Measurements from ENCODE around the gene NFIB. TPM values are rescaled to one million over a fixed set of nuclear protein-coding genes. Genes with fewer than 3 reads are reported as not detected.

NFIB gene
- total RNA-seq, 1 donor from 2014 or later: 2.4 TPM

DNA sequence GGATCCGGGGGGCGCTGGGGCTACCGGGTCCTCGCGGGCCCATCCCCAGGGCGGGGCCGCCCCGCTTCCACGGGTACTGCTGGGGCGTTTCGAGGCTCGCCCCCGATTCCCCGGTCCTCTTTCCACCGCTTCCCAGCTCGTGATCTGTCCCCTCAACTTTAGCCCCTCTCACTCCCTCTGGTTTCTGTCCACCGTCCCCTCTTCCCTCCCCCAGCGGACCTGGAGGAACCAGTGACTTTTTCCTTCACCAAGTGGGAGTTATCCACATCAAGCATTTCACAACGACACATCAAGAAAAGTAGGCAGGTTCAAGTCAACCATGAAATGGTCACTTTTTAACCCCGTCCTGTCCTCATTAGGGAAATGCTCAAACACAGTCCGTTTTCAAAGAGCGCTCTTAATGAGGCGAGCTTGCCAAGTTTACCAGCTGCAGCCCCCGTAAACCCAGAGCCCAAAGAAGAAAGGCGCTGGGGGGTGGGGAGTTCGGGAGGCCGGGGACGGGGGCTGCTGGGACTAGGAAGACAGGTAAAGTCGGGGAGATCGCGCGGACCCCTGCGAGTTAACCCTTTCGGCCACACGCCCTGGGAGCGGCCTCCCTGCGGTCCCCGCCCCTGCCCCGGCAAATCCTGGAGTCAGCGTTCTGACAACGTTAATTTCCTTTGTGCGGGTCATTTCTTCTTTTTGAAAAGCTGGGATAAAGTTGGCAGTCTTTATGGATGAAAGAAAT is 2.1 kb upstream of the NFIB start:
- H3K4me3 ChIP-seq (ENCODE audit: low read depth, low read length): peak overlapping the region; percentile 72
- no peak for DNase-seq (ENCODE audit: low read depth)

DNA sequence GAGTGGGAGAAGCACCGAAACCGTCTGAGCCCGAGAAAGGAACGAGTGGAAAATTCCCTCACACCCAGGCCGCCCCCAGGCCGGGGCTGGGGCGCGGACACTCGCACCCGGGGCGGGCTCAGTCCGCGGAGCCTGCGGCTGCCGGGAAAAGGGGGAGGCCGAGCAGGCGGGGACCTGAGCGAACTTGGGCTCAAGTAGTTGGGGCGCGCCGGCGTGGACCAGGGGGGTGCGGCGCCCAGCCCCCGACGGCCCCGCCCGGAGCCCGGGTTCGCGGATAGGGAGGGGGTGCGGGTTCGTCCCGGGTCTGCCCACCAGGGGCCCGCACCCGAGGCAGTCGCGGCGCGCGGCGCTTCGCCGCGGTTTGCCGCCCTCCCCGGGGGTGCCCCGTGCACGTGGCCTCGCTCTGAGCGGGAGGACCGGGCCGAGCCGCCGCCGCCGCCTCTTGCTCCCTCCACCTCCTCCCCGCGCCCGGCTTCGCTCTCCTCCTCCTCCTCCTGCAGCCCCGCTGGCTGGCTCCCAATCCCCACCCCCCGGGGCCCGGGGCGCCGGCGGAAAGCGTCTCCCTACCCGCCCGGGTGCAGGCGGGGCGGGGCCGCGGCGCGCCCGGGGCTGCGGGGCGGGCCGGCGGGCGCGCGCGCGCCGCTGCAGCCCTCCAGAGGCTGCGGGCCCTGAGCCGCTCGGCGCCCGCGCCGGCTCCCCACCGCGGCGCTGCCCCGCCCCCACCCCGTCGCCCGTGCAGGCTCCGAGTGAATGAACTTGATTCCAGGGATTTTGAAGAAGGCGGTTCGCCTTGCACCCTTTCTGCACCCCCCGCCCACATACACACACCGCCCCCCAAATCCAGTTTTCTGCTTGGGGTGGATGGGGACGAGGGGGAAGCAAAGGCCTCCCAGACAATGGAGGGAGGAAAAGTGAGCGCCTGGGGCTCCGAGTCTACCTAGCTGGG is 1.3 kb upstream of the NFIB start:
- TF ChIP-seq, protein P1, sequence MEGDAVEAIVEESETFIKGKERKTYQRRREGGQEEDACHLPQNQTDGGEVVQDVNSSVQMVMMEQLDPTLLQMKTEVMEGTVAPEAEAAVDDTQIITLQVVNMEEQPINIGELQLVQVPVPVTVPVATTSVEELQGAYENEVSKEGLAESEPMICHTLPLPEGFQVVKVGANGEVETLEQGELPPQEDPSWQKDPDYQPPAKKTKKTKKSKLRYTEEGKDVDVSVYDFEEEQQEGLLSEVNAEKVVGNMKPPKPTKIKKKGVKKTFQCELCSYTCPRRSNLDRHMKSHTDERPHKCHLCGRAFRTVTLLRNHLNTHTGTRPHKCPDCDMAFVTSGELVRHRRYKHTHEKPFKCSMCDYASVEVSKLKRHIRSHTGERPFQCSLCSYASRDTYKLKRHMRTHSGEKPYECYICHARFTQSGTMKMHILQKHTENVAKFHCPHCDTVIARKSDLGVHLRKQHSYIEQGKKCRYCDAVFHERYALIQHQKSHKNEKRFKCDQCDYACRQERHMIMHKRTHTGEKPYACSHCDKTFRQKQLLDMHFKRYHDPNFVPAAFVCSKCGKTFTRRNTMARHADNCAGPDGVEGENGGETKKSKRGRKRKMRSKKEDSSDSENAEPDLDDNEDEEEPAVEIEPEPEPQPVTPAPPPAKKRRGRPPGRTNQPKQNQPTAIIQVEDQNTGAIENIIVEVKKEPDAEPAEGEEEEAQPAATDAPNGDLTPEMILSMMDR (conservative IDR thresholded peaks at IDR 0.05; ENCODE audit: low read depth, low read length): no peak
- peak overlapping the region; percentile 72 for H3K4me3 ChIP-seq (ENCODE audit: low read depth, low read length)
- no peak for DNase-seq (ENCODE audit: low read depth)

More for the DNA sequence above, 2.1 kb upstream of the NFIB start:
- TF ChIP-seq, protein P1 (conservative IDR thresholded peaks at IDR 0.05; ENCODE audit: low read depth, low read length): no peak

DNA sequence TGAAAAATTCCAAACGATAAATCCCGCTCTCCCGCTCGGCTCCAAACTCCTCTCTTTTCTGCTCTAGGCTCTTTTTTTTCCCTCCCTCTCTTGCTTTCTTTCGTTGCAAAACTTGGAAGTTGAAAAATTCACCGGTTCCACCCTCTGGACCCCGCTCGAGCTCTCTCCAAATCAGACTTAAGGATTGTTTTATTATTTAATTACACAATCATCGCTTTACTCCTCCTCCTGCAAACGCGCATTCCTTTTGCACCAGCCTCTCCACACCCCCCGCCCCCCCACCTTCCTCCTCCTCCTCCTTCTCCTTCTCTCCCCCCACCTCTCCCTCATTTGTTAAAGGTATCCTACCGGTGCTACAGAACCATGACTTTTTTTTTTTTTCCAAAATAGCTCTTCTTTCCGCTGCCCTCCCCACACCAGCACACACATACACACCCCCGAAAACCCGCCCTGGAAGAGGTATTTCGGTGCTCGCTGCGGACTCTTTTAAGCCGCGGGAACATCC is 535 bp upstream of the NFIB start:
- TF ChIP-seq, protein P1 (conservative IDR thresholded peaks at IDR 0.05; ENCODE audit: low read depth, low read length): no peak
- no peak for DNase-seq (ENCODE audit: low read depth)
- H3K4me3 ChIP-seq (ENCODE audit: low read depth, low read length): peak overlapping the region; percentile 72

DNA sequence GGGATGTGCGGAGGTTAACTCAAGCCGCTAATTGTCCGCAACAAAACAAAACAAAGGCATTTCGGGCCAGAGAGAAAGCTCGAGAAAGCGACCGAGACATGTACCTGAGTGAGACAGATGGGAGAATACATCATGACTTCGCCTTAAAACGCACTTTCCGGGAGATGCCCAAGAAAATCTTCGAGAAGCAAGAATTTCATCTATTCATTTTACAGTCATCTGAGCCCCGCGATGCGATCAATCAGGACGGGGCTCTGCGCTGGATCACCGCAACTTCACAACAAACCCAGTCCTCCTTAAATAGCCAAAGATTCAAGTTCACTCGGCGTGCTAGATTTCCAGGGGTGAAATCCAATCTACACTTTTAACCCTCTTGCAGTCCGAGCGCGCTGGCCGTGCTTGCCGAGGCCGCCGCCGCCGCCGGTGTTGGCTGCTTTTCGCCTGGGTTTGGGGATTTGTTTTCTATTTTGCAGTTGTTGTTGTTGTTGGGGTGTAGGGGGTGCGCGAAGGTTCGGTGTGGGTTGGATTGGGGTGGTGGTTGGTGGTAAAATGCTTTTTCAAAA is 482 bp downstream of the NFIB start:
- TF ChIP-seq, protein P1 (conservative IDR thresholded peaks at IDR 0.05; ENCODE audit: low read depth, low read length): no peak
- no peak for DNase-seq (ENCODE audit: low read depth)
- peak overlapping the region; percentile 72 for H3K4me3 ChIP-seq (ENCODE audit: low read depth, low read length)

- TF ChIP-seq, protein P1 (conservative IDR thresholded peaks at IDR 0.05; ENCODE audit: low read depth, low read length): no peak
- H3K4me3 ChIP-seq (ENCODE audit: low read depth, low read length): peak overlapping the region; percentile 72
- DNase-seq (ENCODE audit: low read depth): no peak
These were observed 1.1 kb downstream of the NFIB start for GRCh38 chr9:14312719-14313377.

- DNase-seq (ENCODE audit: low read depth): no peak
- TF ChIP-seq, protein P1 (conservative IDR thresholded peaks at IDR 0.05; ENCODE audit: low read depth, low read length): no peak
- H3K4me3 ChIP-seq (ENCODE audit: low read depth, low read length): peak overlapping the region; percentile 72
These were observed 1.8 kb downstream of the NFIB start for GRCh38 chr9:14311956-14312685.
